Mucosa of descending colon (tissue), 3 donors: ENCODE measurements around the gene SERTAD1. TPM values are rescaled to one million over a fixed set of nuclear protein-coding genes. Genes with fewer than 3 reads are reported as not detected.
"Not testable (repeated sequence)": the region's sequence is repeated elsewhere in the genome, so short reads cannot be mapped to it uniquely, and the experiment has no call there.

ENCODE experiments used
- ATAC-seq: fragments of 200-7000 bp; cut with Tn5 transposase; one replicate; pipeline ENCODE4 v1.9.1; 2020; ENCODE audit warnings: mild to moderate bottlenecking, moderate library complexity
- DNase-seq, 3 donors: peaks; one replicate each; pipeline ENCODE4 v3.0.0-alpha.2; 2020
- H3K36me3 ChIP-seq: fragments of 200-600 bp; one replicate; pipeline ENCODE4 v1.8.0; 2021; ENCODE audit warnings: low read depth, mild to moderate bottlenecking
- H3K4me1 ChIP-seq: fragments of 200-600 bp; one replicate; pipeline ENCODE4 v1.8.0; 2021; ENCODE audit warnings: low read depth, mild to moderate bottlenecking
- H3K4me3 ChIP-seq: fragments of 200-600 bp; one replicate; pipeline ENCODE4 v1.8.0; 2021; ENCODE audit warnings: mild to moderate bottlenecking
- H3K9me3 ChIP-seq: fragments of 200-600 bp; one replicate; pipeline ENCODE4 v1.8.0; 2021; ENCODE audit warnings: mild to moderate bottlenecking
- CTCF ChIP-seq: fragments of 200-600 bp; IDR thresholded peaks from one replicate; pipeline ENCODE4 v1.8.0; 2022; ENCODE audit warnings: antibody characterized with exemption, mild to moderate bottlenecking
- intact Hi-C, 2 donors: fragments of 100-400 bp; cut with DNase I in 1 of 2; cut with micrococcal nuclease in 1 of 2; formaldehyde crosslinking; loops; one replicate each; pipeline versions ENCODE4 v1.11.0 to v1.11.1; 2022; cut with DNase I, micrococcal nuclease
- total RNA-seq, 3 donors: library from RNA; stranded (reverse); fragmentation: NEBNext Ultra II Directional in 2 of 3; extraction: Animal tissue kit (Norgen Biotek cat#: 25700) in 2 of 3; gene quantifications; one replicate each; pipeline versions ENCODE4 v1.2.1 to v1.2.4, GENCODE V29; 2021 to 2023
- donor health status: DM: no; HTN: no; CAD: no; lungs with moderate emphysema.
- donor health status: DM: no; HTN: no; CAD: no.
- donor health status: DM: no; HTN: yes; CAD: no.

Gene SERTAD1
- total RNA-seq, 3 donors from 2014 or later: 12.1 to 16.7 (median 14.0) TPM

GRCh38 chr19:40464059-40465024 is 38.5 kb upstream of the SERTAD1 start:
- DNase-seq: peak; percentile 79 to 96 (median 91)
- peaks cover 27% of the 10 kb centered on the region for H3K4me1 ChIP-seq
- no peaks in the 10 kb centered on the region for H3K9me3 ChIP-seq
- peak; percentile 55 for ATAC-seq
- intact Hi-C loops: no loop called here
- TF ChIP-seq CTCF: peak; percentile 90
- H3K4me3 ChIP-seq: peak overlapping the region; percentile 64
- H3K36me3 ChIP-seq: peaks cover 4% of the 10 kb centered on the region

- intact Hi-C loops, ATAC-seq, DNase-seq, H3K4me3 ChIP-seq, H3K9me3 ChIP-seq, H3K36me3 ChIP-seq: not testable (repeated sequence)
- peaks cover 27% of the 10 kb centered on the region for H3K4me1 ChIP-seq
These were observed 37.8 kb upstream of the SERTAD1 start for GRCh38 chr19:40463587-40464037.

- Histone ChIP-seq H3K36me3 (peaks cover 4% of the 10 kb centered on the region), H3K4me1 (peaks cover 23% of the 10 kb centered on the region), H3K9me3 (no peaks in the 10 kb centered on the region), H3K4me3 (no peak overlapping the region)
- ATAC-seq (no peak), DNase-seq (peak in 2 of 3 donors; percentile 52 to 56)
- intact Hi-C loops: no loop called here
- no peak for TF ChIP-seq CTCF
These were observed 36.0 kb upstream of the SERTAD1 start for GRCh38 chr19:40461669-40462221.

GRCh38 chr19:40460185-40460584 is 34.4 kb upstream of the SERTAD1 start:
- Histone ChIP-seq H3K4me3 (no peak overlapping the region), H3K9me3 (no peaks in the 10 kb centered on the region), H3K4me1 (peaks cover 10% of the 10 kb centered on the region), H3K36me3 (no peaks in the 10 kb centered on the region)
- DNase-seq (no peak), ATAC-seq (no peak)
- TF ChIP-seq CTCF: no peak
- intact Hi-C loops: no loop called here

- ATAC-seq: no peak
- peaks cover 3% of the 10 kb centered on the region for H3K4me1 ChIP-seq
- TF ChIP-seq CTCF: no peak
- DNase-seq: no peak
- no peaks in the 10 kb centered on the region for H3K36me3 ChIP-seq
- H3K9me3 ChIP-seq: no peaks in the 10 kb centered on the region
- intact Hi-C loops: no loop called here
- no peak overlapping the region for H3K4me3 ChIP-seq
These were observed 32.8 kb upstream of the SERTAD1 start for GRCh38 chr19:40458597-40458974.
